ENCODE data around the gene CLC.

GRCh38 chr19:39736088-39736487 is 1.7 kb downstream of the CLC start:
- no peak for TF ChIP-seq GABPB1 (CRISPR knock-in tag; IDR thresholded peaks at IDR 0.05)
- no peak for TF ChIP-seq ZBTB43 (CRISPR knock-in tag; IDR thresholded peaks at IDR 0.05)
- no peak for TF ChIP-seq CTCF (IDR thresholded peaks at IDR 0.05)
- no peak for TF ChIP-seq ELF4 (CRISPR knock-in tag; IDR thresholded peaks at IDR 0.05; ENCODE audit: low read depth)
- TF ChIP-seq ZNF121 (CRISPR knock-in tag; IDR thresholded peaks at IDR 0.05), result no peak
- TF ChIP-seq USF2 (CRISPR knock-in tag; IDR thresholded peaks at IDR 0.05), result no peak
- no peak for TF ChIP-seq SOX15 (CRISPR knock-in tag; IDR thresholded peaks at IDR 0.05)
- no peak for TF ChIP-seq NR1H2 (CRISPR knock-in tag; IDR thresholded peaks at IDR 0.05)
- no peak for TF ChIP-seq CREM (CRISPR knock-in tag; IDR thresholded peaks at IDR 0.05)
- TF ChIP-seq ZNF317 (CRISPR knock-in tag; IDR thresholded peaks at IDR 0.05; ENCODE audit: borderline replicate concordance, low read depth), result no peak

Measured in WTC11 (cell line).